Stimulated activated CD8-positive, alpha-beta memory T cell treated with anti-CD3 and anti-CD28 coated beads, Interleukin-2, amount 100 ng/mL, for 48 hours (primary cell): Measurements from ENCODE around the gene OGFRL1.

Experiments used
- DNase-seq, 2 donors: peaks; one replicate each; pipeline ENCODE4 v3.0.0-alpha.2; 2020; ENCODE audit warnings: low read depth in 2 of 2

OGFRL1 gene

GRCh38 chr6:71333697-71334096 lies 45.1 kb downstream of the OGFRL1 start:
- DNase-seq = no peak

GRCh38 chr6:71334768-71335167 lies 46.2 kb downstream of the OGFRL1 start:
- DNase-seq = no peak

GRCh38 chr6:71335544-71335943 lies 46.9 kb downstream of the OGFRL1 start:
- DNase-seq = no peak

GRCh38 chr6:71336901-71337300 lies 48.3 kb downstream of the OGFRL1 start:
- no peak for DNase-seq

- no peak for DNase-seq
Measured at GRCh38 chr6:71338540-71339316, 50.1 kb downstream of the OGFRL1 start.

DNA sequence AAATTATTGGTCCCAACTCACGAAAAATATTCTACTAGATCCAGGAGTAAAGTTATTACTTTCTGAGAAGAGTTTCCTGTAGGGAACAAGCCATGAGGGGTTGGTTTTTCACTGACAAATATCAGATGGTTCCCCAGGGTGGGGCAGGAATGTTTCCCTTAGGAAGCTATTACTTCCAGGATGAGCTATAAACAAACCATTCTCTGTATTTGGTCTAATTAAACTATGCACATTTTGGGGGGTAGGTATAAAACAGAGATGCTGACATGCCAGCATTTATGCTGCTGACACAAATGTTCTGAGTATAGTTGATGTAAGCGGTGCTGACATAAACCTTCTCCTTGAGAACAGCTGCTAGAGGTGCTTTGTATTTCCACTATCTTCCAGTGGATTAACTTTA lies 54.2 kb downstream of the OGFRL1 start:
- no peak for DNase-seq

DNA sequence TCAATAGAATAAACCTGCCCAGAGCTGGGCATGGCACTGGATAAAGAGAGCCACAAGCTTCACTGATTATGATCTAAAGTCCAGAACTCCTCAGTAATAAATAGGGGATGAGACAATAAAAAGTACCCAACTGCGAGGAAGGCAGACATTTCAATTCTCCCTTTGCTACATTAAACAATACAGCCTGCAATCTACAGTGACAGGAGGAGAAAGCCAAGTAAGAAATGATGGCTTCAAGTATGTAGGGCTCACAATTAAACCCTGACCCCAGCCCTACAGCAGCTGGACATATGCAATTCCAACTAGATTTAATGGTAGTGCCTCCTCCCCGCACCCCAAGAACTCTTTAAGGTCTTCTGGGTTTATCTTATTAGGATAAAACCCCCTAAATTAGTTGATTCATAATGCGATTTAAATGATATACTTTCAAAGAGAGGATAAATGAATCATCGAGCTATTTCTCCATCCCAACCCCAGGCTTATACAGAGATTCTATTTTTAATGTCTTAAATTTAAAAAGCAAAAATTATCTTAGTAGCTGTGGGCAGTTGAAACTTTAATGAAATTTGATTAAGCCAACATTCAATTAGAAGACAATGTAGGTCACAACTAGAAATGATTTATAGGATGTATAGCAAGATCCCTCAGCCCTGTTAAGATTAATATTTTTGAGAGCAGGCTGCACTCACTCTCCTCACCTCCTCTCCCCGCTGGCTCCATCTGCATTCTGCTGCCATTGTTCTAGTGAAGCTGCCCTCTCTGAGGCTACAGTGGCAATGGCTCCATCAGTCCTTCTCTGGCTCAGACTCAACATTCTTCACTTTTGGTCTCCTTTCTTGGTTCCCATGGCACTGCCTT lies 57.1 kb downstream of the OGFRL1 start:
- no peak for DNase-seq

- no peak for DNase-seq
Measured at GRCh38 chr6:71346334-71346694, 57.7 kb downstream of the OGFRL1 start.

GRCh38 chr6:71347119-71347518 lies 58.5 kb downstream of the OGFRL1 start:
- DNase-seq = no peak

DNA sequence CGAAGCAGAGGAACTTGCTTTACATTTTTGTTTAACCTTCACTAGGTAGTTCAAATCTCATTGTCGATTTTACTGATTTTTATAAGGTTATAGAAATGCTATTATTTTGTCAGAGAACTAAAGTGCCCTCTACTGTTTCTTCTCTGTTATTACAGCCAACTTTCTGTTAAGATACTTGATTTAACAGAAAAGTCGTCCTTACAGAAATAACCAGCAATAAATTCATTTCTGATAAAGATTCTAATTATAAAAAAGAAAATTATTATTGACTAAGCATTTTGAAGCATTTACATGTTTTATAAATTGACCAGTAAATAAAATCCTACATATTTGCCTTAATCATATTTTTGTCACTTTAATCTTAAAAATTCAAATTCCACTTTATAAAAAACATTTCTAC lies 60.8 kb downstream of the OGFRL1 start:
- no peak for DNase-seq

GRCh38 chr6:71349976-71350615 lies 61.5 kb downstream of the OGFRL1 start:
- no peak for DNase-seq

DNA sequence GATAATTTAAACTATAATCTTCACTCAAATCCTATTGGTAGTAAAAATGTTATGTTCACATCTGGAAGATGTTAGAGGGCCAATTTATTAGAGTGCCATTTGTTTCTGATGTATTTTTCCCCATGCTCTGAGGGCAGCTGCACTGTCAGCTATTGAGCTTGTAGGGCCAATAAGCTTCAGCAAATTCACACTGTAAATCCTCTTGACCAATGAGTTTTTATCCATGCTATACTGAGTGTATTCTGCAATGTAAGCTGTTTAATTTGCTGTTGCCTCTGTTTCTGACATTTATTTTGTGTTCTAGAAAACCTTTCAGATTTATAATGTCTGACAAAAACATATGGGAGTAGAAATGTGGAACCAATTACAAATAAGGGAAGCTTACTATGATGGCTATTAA lies 62.6 kb downstream of the OGFRL1 start:
- DNase-seq = no peak
